HepG2 (cell line): ENCODE results near the gene FAM110D. TPM values are rescaled to one million over a fixed set of nuclear protein-coding genes. Genes with fewer than 3 reads are reported as not detected.
A peak's percentile ranks its signal among the peaks of the same experiment; 100 is the strongest.

Experiments used
- ATAC-seq: fragments of 200-7000 bp; cut with Tn5 transposase; 3 replicates; pipeline ENCODE4 v1.9.1; 2020; ENCODE audit warnings: mild to moderate bottlenecking, moderate library complexity
- BruUV-seq: library from RNA; stranded (reverse); fragments of 400-500 nt; replicated peaks from 2 replicates; lab custom pipeline; 2021; lab: Mats Ljungman, UMichigan
- CTCF ChIA-PET: fragments of 300-600 bp; formaldehyde crosslinking; extraction: SDS; loops from one replicate; lab custom pipeline; 2021; ENCODE audit warnings: low total read pairs, inconsistent platforms, low intra/inter-chr PET ratio; lab: Yijun Ruan, JAX
- POLR2A ChIA-PET: fragments of 350-600 bp; sonication (Branson Sonifier 250); formaldehyde crosslinking; loops from one replicate; lab custom pipeline; 2020; ENCODE audit warnings: antibody characterized with exemption, inconsistent platforms; lab: Yijun Ruan, JAX
- DNase-seq: peaks from one replicate; pipeline ENCODE4 v3.0.0-alpha.2; 2015; ENCODE audit warnings: low spot score
- FAIRE-seq: peaks from 3 replicates; lab custom pipeline; 2011; peaks lifted over from hg19 to GRCh38; lab: Jason Lieb, UNC
- H2AFZ ChIP-seq: one replicate; pipeline ENCODE4 v1.6.1; 2011; ENCODE audit warnings: low read length, inconsistent platforms
- H3K27ac ChIP-seq: fragments of 300-600 bp; 3 replicates; pipeline ENCODE4 v1.8.0; 2011; ENCODE audit warnings: mixed run types, mild to moderate bottlenecking, mixed read lengths, low read length, inconsistent platforms; ENCODE audit not compliant: insufficient read depth; ENCODE audit errors: extremely low read length
- H3K27me3 ChIP-seq, 2 experiments: fragments of 200-600 bp in 1 of 2; 2 replicates in 1 of 2; 3 replicates in 1 of 2; pipeline versions ENCODE4 v1.6.0 to v1.8.0; 2011; ENCODE audit warnings: low read length in 2 of 2, mild to moderate bottlenecking in 2 of 2, moderate library complexity in 2 of 2, inconsistent platforms in 1 of 2; ENCODE audit not compliant: insufficient read depth in 2 of 2, control insufficient read depth in 1 of 2
- H3K36me3 ChIP-seq, 2 experiments: fragments of 200-600 bp in 1 of 2; replicated peaks in 1 of 2; 2 replicates in 1 of 2; 3 replicates in 1 of 2; pipeline versions ENCODE4 v1.5.1 to v1.8.0; 2011; ENCODE audit warnings: low read length in 2 of 2, inconsistent platforms in 1 of 2; ENCODE audit not compliant: insufficient read depth in 2 of 2, control insufficient read depth in 1 of 2
- H3K4me1 ChIP-seq: 2 replicates; pipeline ENCODE4 v1.5.1; 2012; ENCODE audit warnings: low read length, inconsistent platforms; ENCODE audit not compliant: insufficient read depth
- H3K4me2 ChIP-seq: 2 replicates; pipeline ENCODE4 v1.6.0; 2011; ENCODE audit warnings: low read depth, low read length, inconsistent platforms
- H3K4me3 ChIP-seq, 3 experiments: fragments of 200-600 bp in 1 of 3; sonication (generic), shearing (Covaris generic) in 1 of 3; replicated peaks in 1 of 3; 2 replicates each; pipeline ENCODE4 v1.5.1; 2011 to 2016; ENCODE audit warnings: low read length in 3 of 3, inconsistent platforms in 2 of 3, low read depth in 2 of 3, mild to moderate bottlenecking in 2 of 3, control low read depth in 1 of 3, mixed read lengths in 1 of 3; ENCODE audit not compliant: insufficient read depth in 1 of 3
- H3K79me2 ChIP-seq: one replicate; pipeline ENCODE4 v1.6.1; 2011; ENCODE audit warnings: low read length, inconsistent platforms; ENCODE audit not compliant: insufficient read depth
- H3K9ac ChIP-seq: 2 replicates; pipeline ENCODE4 v1.6.0; 2011; ENCODE audit warnings: mild to moderate bottlenecking, low read depth, low read length, inconsistent platforms; ENCODE audit not compliant: insufficient read depth
- H3K9me3 ChIP-seq: 2 replicates; pipeline ENCODE4 v1.5.1; 2012; ENCODE audit warnings: mild to moderate bottlenecking, low read length
- H4K20me1 ChIP-seq: 2 replicates; pipeline ENCODE4 v1.6.0; 2011; ENCODE audit warnings: inconsistent platforms, mild to moderate bottlenecking, low read length, moderate library complexity; ENCODE audit not compliant: insufficient read depth
- CAMTA2 ChIP-seq: sonication (generic); formaldehyde crosslinking; IDR thresholded peaks from 2 replicates; pipeline ENCODE4 v1.4.0; 2020; ENCODE audit warnings: mild to moderate bottlenecking, missing genetic modification reagents, borderline replicate concordance
- CTCF ChIP-seq: sonication (generic); formaldehyde crosslinking; IDR thresholded peaks from 2 replicates; pipeline ENCODE4 v1.5.0; 2020; ENCODE audit warnings: mild to moderate bottlenecking, missing genetic modification reagents, moderate library complexity
- FOSL1 ChIP-seq: sonication (generic); formaldehyde crosslinking; IDR thresholded peaks from 2 replicates; pipeline ENCODE4 v1.9.0; 2021; ENCODE audit warnings: missing genetic modification reagents, borderline replicate concordance
- GRHL1 ChIP-seq: sonication (generic); formaldehyde crosslinking; conservative IDR thresholded peaks from 2 replicates; pipeline ENCODE4 v1.8.0; 2022; ENCODE audit warnings: missing genetic modification reagents
- SNRNP70 ChIP-seq: fragments of 200-400 bp; formaldehyde crosslinking; IDR thresholded peaks from 2 replicates; pipeline ENCODE4 v1.6.1; 2017; ENCODE audit warnings: mild to moderate bottlenecking, low read depth, low read length, moderate library complexity
- TFDP2 ChIP-seq: sonication (generic); formaldehyde crosslinking; IDR thresholded peaks from 2 replicates; pipeline ENCODE4 v1.4.0; 2020; ENCODE audit warnings: missing genetic modification reagents
- ZBED4 ChIP-seq: sonication (generic); formaldehyde crosslinking; IDR thresholded peaks from 2 replicates; pipeline ENCODE4 v1.4.0; 2020; ENCODE audit warnings: missing genetic modification reagents, borderline replicate concordance
- ZBTB39 ChIP-seq: sonication (generic); formaldehyde crosslinking; IDR thresholded peaks from 2 replicates; pipeline ENCODE4 v1.5.0; 2020; ENCODE audit warnings: missing genetic modification reagents
- ZBTB7A ChIP-seq: sonication (generic); formaldehyde crosslinking; IDR thresholded peaks from 2 replicates; pipeline ENCODE4 v1.8.0; 2022; ENCODE audit warnings: mild to moderate bottlenecking, missing genetic modification reagents
- ZNF251 ChIP-seq: sonication (generic); formaldehyde crosslinking; IDR thresholded peaks from 2 replicates; pipeline ENCODE4 v1.9.0; 2021; ENCODE audit warnings: mild to moderate bottlenecking, missing genetic modification reagents
- ZNF260 ChIP-seq: sonication (generic); formaldehyde crosslinking; IDR thresholded peaks from 2 replicates; pipeline ENCODE4 v1.4.0; 2020; ENCODE audit warnings: missing genetic modification reagents, low read depth, mild to moderate bottlenecking, borderline replicate concordance
- ZNF468 ChIP-seq: sonication (generic); formaldehyde crosslinking; IDR thresholded peaks from 2 replicates; pipeline ENCODE4 v1.8.0; 2022; ENCODE audit warnings: mild to moderate bottlenecking, moderate library complexity, missing genetic modification reagents
- ZNF629 ChIP-seq: sonication (generic); formaldehyde crosslinking; conservative IDR thresholded peaks from 2 replicates; pipeline ENCODE4 v1.5.0; 2020; ENCODE audit warnings: missing genetic modification reagents
- WGBS: methylation state at CpG from one replicate; pipeline ENCODE4 v1.1.6; 2017; ENCODE audit warnings: low lambda C conversion rate; 5-methylcytosine and 5-hydroxymethylcytosine counted together
- in situ Hi-C: cut with HindIII; loops from 2 replicates; pipeline ENCODE4 v1.10.0; 2017; ENCODE audit warnings: low pct_unique_long_range_greater_than_20kb; ENCODE audit not compliant: extremely low pct_ligation_motif_present
- intact Hi-C: fragments of 100-400 bp; cut with micrococcal nuclease; formaldehyde crosslinking; loops from one replicate; pipeline ENCODE4 v1.10.0; 2022; ENCODE audit not compliant: unreplicated experiment
- polyA plus RNA-seq, 8 experiments: library from polyadenylated mRNA; depleted of rRNA in 3 of 8; stranded (reverse) in 7 of 8; unstranded in 1 of 8; fragments of >200 nt; fragmentation: Illumina TruSeq in 4 of 8; extraction: Trizol in 4 of 8; gene quantifications; 2 replicates each; pipeline versions ENCODE4 v1.2.1 to v1.2.3, GENCODE V29; 2011 to 2016; ENCODE audit warnings: low read depth in 4 of 8, missing spikeins in 1 of 8, mixed read lengths in 1 of 8; ENCODE audit not compliant: insufficient read depth in 1 of 8
- total RNA-seq, 5 experiments: library from RNA; depleted of rRNA; stranded (reverse); fragments of >200 nt; fragmentation: Illumina TruSeq; extraction: Trizol; gene quantifications; 2 replicates each; pipeline ENCODE4 v1.2.3, GENCODE V29; 2016; ENCODE audit warnings: low read depth in 1 of 5

FAM110D gene
- total and polyA plus RNA-seq, 2 of the 13 experiments (the other 11 are each of a cell fraction or from before 2014, with no cell fraction given), result not detected

- no peak for FAIRE-seq
- no peaks in the 10 kb centered on the region for H3K4me1 ChIP-seq
- no peak overlapping the region for H3K27ac ChIP-seq
- no peaks in the 10 kb centered on the region for H3K9me3 ChIP-seq
- no peak overlapping the region for H2AFZ ChIP-seq
- ATAC-seq, result peak; percentile 55
- ChIA-PET POLR2A (interaction anchor here (1.2 to 2.0 kb wide), 2 partner anchors 15 to 49 kb away, joined by 3 to 4 read pairs; partner anchors contain the start of gene CEP85), CTCF (no interaction called here)
- H3K79me2 ChIP-seq, result no peaks in the 10 kb centered on the region
- BruUV-seq, result no TSS peak
- H3K4me2 ChIP-seq, result peak overlapping the region; percentile 39; the same call in 1 of the 2 replicates
- peaks cover 2% of the 10 kb centered on the region in 2 experiments; a peak in 2 of 5 replicates for H3K36me3 ChIP-seq
- no peak overlapping the region for H3K9ac ChIP-seq
- no peak overlapping the region for H3K4me3 ChIP-seq
- no peaks in the 10 kb centered on the region for H4K20me1 ChIP-seq
- in situ Hi-C loops (no loop called here), intact Hi-C loops (no loop called here)
- WGBS, result 51% methylated on average over 8 of the region's 21 CpGs
- no peak for DNase-seq
- no peaks in the 10 kb centered on the region for H3K27me3 ChIP-seq
- TF ChIP-seq ZBTB39 (CRISPR knock-in tag) (no peak), CAMTA2 (CRISPR knock-in tag) (no peak), ZBTB7A (CRISPR knock-in tag) (no peak), GRHL1 (CRISPR knock-in tag) (no peak), ZNF629 (CRISPR knock-in tag) (0 out of 2 replicates have a peak, but pooled peaks have one; percentile 29), CTCF (CRISPR knock-in tag) (no peak), ZNF468 (no peak), TFDP2 (CRISPR knock-in tag) (no peak), FOSL1 (CRISPR knock-in tag) (no peak), SNRNP70 (no peak), ZNF260 (no peak), ZBED4 (0 out of 2 replicates have a peak, but pooled peaks have one; percentile 24), ZNF251 (CRISPR knock-in tag) (no peak)
Observed at GRCh38 chr1:26184883-26185282, 26.0 kb downstream of the FAM110D start.
